SH-SY5Y (cell line): ENCODE data around the gene TBCEL.

Experiments used
- GATA2 ChIP-seq: IDR thresholded peaks from 2 replicates; pipeline ENCODE4 v1.6.1; 2011; ENCODE audit warnings: mild to moderate bottlenecking, low read depth, low read length
- GATA3 ChIP-seq: IDR thresholded peaks from 2 replicates; pipeline ENCODE4 v1.6.1; 2011; ENCODE audit warnings: low read depth, mild to moderate bottlenecking, low read length, moderate library complexity

- TF ChIP-seq GATA2, result no peak
- TF ChIP-seq GATA3, result no peak
Measured at GRCh38 chr11:121038648-121039409, 14.9 kb downstream of the TBCEL start.
